Ishikawa (cell line): ENCODE results near the gene DEPDC5.

Experiments used
- EGR1 ChIP-seq: IDR thresholded peaks from 2 replicates; pipeline ENCODE4 v1.6.1; 2012
- REST ChIP-seq: IDR thresholded peaks from 2 replicates; pipeline ENCODE4 v1.6.1; 2012; ENCODE audit warnings: low read depth, mild to moderate bottlenecking
- TAF1 ChIP-seq: IDR thresholded peaks from 2 replicates; pipeline ENCODE4 v1.6.1; 2012; ENCODE audit warnings: low read depth, mild to moderate bottlenecking

GRCh38 chr22:31857247-31857646 is 103.4 kb downstream of the DEPDC5 start:
- TF ChIP-seq REST = no peak
- TF ChIP-seq EGR1 = no peak
- no peak for TF ChIP-seq TAF1
